Retina (tissue), 1 donor: ENCODE results near the gene PSD.
"Not testable (repeated sequence)": the region's sequence is repeated elsewhere in the genome, so short reads cannot be mapped to it uniquely, and the experiment has no call there.

Experiments
- DNase-seq: peaks from one replicate; pipeline ENCODE4 v3.0.0-alpha.2; 2016

Gene PSD

DNA sequence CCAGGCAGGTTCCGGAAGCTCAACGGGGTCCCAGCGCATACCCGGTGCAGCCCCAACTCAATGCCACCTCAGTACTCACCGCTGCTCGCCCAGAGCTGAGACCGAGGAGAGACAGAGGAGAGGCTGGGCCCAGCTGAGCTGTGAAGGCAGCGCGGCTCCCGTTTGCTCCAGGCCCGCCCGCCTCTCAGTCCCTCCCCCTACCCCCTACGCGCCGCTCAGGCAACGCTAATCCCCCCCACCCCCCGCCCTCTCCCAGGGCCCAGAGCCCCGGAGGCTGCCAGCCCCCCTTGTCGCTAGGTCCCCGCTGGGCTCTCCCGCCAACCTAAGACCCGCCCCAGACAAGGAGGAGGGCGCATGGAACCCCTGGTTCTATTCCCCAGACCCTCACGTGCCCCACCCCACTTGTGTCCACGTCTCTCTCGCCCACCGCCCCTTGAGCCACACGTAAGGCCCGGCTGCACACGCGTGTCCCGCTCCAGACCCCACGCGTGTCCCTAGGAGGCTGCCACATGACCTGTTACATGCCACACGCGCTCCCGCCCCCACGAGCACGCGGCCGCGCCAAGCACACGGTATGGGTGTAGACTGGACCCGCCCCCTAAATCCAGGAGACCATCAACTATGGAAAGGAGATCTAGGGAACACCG lies at the start of gene PSD:
Gene PSD (minus strand): TSS at position 164 of the 647 bp plus-strand sequence. CDS start 1,747 bp downstream, outside the sequence.
- peak; percentile 83 for DNase-seq

DNA sequence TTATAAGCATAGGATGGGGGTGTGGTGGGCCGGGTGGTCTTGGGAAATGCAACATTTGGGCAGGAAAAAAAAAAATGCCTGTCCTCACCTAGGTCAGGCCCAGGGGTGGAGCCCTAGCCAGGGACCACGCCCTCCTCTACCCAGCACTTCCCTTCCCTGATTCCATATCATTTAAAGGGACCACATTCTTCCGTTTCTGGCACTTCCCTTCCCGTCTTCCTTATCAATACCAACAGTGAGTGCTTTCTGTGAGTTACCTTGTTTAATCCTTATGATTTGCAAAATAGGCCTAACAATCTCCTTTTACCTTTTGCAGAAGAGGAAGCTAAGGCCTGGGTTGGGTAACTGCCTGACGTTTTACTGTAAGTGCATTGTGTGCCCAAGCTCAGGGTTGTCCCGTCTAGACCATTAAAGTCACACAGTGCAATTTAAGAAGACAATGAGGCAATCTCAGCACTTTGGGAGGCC lies 49.4 kb upstream of the PSD start:
- DNase-seq, result no peak

- DNase-seq, result no peak
Measured at GRCh38 chr10:102467318-102467717, 48.7 kb upstream of the PSD start.

- no peak for DNase-seq
Measured at GRCh38 chr10:102465466-102465865, 46.9 kb upstream of the PSD start.

- no peak for DNase-seq
Measured at GRCh38 chr10:102463983-102464382, 45.4 kb upstream of the PSD start.

GRCh38 chr10:102462512-102463054 lies 44.0 kb upstream of the PSD start:
- no peak for DNase-seq

DNA sequence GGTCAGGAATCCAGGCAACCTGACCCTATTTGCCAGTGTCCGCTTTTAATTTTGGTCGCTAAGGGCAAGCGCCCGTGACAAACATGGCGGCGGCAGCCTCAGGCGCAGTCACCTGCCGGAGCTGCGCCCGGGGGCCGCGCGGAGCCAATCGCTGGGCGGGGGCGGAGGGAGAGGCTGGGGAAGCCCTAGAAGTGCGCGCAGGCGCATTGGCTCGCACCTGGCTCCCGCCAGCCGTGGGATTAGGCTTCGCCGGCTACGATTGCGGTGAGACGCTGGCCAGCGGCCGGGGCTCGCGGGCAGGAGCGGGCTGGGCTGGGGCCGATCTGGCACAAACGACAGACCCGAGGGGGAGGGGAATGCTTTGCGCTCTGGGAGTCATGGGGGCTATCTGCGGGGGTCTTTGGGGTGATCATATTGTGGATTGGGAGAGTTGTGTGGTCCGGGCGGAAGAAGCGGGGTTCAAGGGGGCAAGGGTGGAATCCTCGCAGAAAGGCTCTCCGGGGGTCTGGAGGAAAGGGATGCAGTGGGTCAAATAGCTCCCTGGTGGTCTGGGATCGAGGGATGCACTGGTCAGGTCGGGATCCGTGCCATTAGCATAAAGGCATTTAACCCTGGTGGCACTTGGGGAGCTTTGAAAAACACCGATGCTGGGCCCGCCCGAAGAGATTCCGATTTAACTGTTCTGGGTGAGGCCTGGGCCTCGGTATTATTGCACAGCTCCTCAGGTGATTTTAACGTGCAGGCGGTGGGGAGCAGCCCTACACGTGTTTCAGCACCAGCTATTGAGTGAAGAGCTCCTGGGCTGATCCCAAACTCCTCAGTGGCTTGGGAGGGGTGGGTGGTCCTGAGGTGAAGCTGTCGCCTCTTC lies 42.8 kb upstream of the PSD start:
- DNase-seq, result peak; percentile 93

GRCh38 chr10:102460836-102461186 lies 42.2 kb upstream of the PSD start:
- no peak for DNase-seq

- no peak for DNase-seq
Measured at GRCh38 chr10:102458656-102459055, 40.1 kb upstream of the PSD start.

- DNase-seq, result no peak
Measured at GRCh38 chr10:102457591-102458150, 39.1 kb upstream of the PSD start.

- DNase-seq, result no peak
Measured at GRCh38 chr10:102455893-102456471, 37.4 kb upstream of the PSD start.

DNA sequence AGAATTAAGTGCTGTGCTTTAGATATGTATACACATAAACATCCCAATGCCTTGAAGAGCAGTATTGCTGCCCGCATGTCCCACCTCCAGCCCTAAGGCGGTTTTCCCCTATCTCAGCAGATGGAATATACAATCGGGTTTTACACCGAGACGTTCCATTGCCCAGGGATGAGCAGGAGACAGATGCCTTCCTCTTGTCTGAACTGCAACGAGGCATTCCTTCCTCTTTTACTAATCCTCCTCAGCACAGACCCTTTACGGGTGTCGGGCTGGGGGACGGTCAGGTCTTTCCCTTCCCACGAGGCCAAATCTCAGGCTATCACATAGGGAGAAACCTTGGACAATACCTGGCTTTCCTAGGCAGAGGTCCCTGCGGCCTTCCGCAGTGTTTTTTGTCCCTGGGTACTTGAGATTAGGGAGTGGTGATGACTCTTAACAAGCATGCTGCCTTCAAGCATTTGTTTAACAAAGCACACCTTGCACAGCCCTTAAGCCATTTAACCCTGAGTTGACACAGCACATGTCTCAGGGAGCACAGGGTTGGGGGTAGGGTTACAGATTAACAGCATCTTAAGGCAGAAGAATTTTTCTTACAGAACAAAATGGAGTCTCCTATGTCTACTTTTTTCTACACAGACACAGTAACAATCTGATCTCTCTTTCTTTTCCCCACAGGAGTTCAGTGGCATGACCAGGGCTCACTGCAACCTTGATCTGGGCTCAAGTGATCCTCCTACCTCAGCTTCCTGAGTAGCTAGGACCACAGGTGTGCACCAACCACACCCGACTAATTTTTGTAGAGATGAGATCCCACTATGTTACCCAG lies 36.3 kb upstream of the PSD start:
- not testable (repeated sequence) for DNase-seq

GRCh38 chr10:102453502-102453901 lies 34.9 kb upstream of the PSD start:
- DNase-seq, result no peak

DNA sequence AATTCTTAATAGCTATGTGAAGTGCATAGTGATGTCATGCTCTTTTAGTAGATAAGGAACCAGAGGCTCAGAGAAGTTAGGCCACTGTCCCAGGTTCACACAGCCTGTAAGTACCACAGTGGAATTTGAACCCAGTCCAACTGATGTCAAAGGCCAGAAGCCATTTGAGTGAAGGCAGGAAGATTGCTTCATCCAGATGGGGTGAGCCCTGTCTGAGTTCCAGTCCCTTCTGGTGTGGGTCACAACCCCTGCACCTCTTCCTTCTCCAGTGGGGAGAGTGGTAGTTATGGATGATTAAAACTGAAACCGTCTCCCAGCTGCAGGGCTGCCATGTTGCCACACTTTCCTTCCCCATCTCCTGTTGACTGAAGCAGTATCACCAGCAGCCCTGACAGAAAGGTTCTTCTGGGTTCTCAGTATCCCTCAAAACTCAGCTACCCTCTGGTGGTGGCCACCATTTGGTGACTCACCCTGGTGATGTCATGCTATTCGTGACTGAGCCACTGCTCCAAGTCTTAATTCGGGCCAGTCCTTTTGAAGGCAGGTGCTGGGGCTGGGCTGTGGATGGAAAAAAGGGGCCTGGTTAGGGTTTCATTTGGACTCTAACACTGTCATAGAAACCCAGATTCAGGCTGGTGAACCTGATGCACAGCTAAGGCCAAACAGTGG lies 34.2 kb upstream of the PSD start:
- no peak for DNase-seq

DNA sequence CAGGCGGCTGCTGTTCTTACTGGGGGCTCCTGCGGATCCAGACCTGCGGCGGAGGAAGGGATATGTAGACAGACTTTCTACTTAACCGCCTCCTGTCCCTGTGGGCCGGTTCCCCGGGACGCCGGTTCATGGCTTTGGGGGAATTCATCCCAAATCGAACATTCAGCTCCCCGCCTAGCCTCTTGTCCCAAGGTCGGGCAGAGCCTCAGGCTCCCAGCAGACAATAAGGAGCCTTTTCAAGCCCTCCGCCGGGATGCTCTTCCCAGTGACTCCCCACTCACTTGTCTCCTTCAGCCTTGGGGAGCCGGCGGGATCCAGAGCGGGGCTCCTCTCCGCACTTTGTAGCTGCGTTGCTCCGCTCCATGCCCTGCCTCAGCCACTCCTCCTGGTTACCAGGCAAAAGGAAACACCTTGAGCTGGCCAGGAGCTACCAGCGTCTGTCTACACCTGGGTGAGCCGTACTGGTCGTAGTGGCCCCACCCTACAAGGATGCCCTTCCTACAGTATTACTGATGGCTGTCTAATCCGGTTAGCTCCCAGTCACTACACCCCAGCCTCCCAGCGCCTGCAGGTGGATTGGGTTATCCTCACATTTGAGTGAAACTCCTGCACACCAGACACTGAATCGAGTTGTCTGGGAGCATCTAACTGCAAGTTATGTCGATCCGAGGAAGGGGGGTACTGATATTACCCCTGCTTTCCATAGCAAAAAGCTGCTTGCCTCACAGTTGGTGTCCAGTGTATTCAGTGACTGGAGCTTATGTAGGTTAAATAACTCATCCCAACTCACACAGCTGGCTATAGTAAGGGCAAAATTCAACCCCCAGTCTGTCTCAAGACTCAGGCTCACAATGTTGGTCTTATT lies 32.8 kb upstream of the PSD start, which contains the start of gene C10orf95:
Gene C10orf95 (minus strand): TSS at position 439 of the 865 bp plus-strand sequence. CDS start 450 bp downstream, outside the sequence.
- peak; percentile 74 for DNase-seq

GRCh38 chr10:102450374-102451104 lies 32.0 kb upstream of the PSD start:
- peak; percentile 84 for DNase-seq

DNA sequence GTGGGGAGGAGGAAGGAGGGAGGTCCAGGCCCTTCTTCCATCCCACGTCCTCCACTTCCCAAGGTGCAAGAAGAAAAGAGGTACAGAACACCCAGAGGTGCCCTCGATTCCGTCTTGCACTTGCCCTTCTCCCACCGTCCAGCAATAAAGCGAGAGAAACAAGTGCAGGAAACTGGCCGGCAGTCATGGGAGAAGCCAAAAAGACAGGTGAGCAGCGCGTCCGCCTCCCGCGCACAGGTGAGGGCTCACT lies 31.5 kb upstream of the PSD start:
- DNase-seq, result no peak

DNA sequence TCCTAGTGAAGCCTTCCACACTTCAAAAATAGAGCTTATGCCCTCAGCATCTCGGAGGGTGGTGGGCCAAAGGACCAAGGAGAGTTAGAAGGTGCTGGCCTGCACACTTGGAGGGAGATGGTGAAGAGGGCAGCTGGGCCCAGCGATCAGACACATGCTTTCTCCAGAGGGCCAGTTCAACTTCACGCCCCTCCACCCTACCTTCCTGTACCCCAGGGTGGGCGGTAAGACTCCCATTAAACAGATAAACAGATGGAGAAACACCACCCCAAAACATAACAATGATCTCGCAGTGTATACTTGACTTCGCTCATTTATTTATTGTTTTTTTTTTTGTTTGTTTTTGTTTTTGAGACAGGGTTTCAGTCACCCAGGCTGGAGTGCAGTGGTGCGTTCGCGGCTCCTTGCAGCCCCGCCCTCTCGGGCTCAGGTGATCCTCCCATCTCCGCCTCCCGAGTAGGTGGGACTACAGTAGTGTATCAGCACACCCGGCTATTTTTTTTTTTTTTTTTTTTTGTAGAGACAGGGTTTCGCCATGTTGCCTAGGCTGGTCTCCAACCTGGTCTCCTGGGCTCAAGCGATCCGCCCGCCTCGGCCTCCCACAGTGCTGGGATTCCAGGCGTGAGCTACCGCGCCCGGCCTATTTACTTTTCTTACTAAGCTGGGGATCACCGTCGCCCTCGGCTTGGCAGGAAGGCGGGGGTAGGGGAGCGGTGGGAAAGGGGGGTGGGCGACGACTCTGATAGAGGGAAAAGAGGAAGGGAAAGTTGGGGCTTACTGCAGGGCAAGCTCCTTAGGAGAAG lies 30.9 kb upstream of the PSD start:
- DNase-seq, result peak; percentile 50

DNA sequence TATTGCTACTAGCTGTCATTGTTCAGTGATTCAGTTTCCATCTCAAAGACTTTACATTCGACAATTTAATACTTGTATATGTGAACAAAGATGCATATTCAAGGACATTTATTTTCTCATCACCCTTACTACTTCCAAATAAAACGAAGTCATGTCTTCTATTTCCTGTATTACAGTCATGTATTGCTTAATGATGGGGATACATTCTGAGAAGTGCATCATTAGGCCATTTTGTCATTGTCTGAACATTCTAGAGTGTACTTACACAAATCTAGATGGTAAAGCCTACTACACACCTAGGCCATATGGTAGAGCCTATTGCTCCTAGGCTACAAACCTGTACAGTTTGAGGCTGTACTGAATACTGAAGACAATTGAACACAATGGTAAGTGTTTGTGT lies 26.3 kb upstream of the PSD start:
- DNase-seq, result no peak
